AG04449 (cell line): ENCODE data around the gene MAGEF1.

Experiments
- CTCF ChIA-PET: fragments of 350-600 bp; formaldehyde crosslinking; extraction: SDS; loops from one replicate; lab custom pipeline; 2021; ENCODE audit warnings: antibody characterized with exemption; lab: Yijun Ruan, JAX
- POLR2A ChIA-PET: fragments of 400-600, 350-600 bp; formaldehyde crosslinking; extraction: SDS; loops from one replicate; lab custom pipeline; 2020; ENCODE audit warnings: antibody characterized with exemption, inconsistent platforms; lab: Yijun Ruan, JAX
- DNase-seq: peaks from one replicate; pipeline ENCODE4 v3.0.0-alpha.2; 2010; ENCODE audit warnings: low read depth, low spot score
- H3K4me3 ChIP-seq: 2 replicates; pipeline ENCODE4 v1.5.1; 2011; ENCODE audit warnings: low read depth, mild to moderate bottlenecking, control low read depth, low read length
- CTCF ChIP-seq: IDR thresholded peaks from one replicate; pipeline ENCODE4 v1.5.1; 2011; ENCODE audit warnings: mild to moderate bottlenecking, moderate library complexity, low read length, control low read depth, inconsistent platforms; ENCODE audit not compliant: insufficient read depth; ENCODE audit errors: missing control alignments

Gene MAGEF1

GRCh38 chr3:184688882-184689271, 23.0 kb downstream of the MAGEF1 start:
- ChIA-PET CTCF (interaction anchor here (1.0 to 2.8 kb wide), 6 partner anchors 8 to 127 kb away, joined by 3 to 16 read pairs (median 4); partner anchors contain the start of gene EPHB3), POLR2A (no interaction called here)
- TF ChIP-seq CTCF = no peak
- no peak overlapping the region for H3K4me3 ChIP-seq
- DNase-seq = no peak

- ChIA-PET CTCF (interaction anchor here (1.0 to 2.8 kb wide), 6 partner anchors 8 to 127 kb away, joined by 3 to 16 read pairs (median 4); partner anchors contain the start of gene EPHB3), POLR2A (no interaction called here)
- DNase-seq = peak; percentile 59
- peak; percentile 3 for TF ChIP-seq CTCF
- no peak overlapping the region for H3K4me3 ChIP-seq
These were observed 23.5 kb downstream of the MAGEF1 start for GRCh38 chr3:184688251-184688881.

GRCh38 chr3:184687363-184688015, 24.4 kb downstream of the MAGEF1 start:
- POLR2A ChIA-PET = no interaction called here
- CTCF ChIA-PET = interaction anchor here (1.3 to 2.8 kb wide), 3 partner anchors 38 to 126 kb away, joined by 4 to 16 read pairs (median 5); partner anchors contain the start of gene EPHB3
- no peak for DNase-seq
- no peak overlapping the region for H3K4me3 ChIP-seq
- TF ChIP-seq CTCF = no peak

- DNase-seq = no peak
- H3K4me3 ChIP-seq = no peak overlapping the region
- CTCF ChIA-PET = no interaction called here
- TF ChIP-seq CTCF = no peak
- POLR2A ChIA-PET = no interaction called here
These were observed 26.2 kb downstream of the MAGEF1 start for GRCh38 chr3:184685646-184686045.

- ChIA-PET POLR2A (no interaction called here), CTCF (no interaction called here)
- H3K4me3 ChIP-seq = no peak overlapping the region
- no peak for TF ChIP-seq CTCF
- DNase-seq = no peak
These were observed 26.8 kb downstream of the MAGEF1 start for GRCh38 chr3:184685055-184685454.

GRCh38 chr3:184683900-184684560, 27.8 kb downstream of the MAGEF1 start:
- POLR2A ChIA-PET = no interaction called here
- no peak for DNase-seq
- TF ChIP-seq CTCF = no peak
- H3K4me3 ChIP-seq = no peak overlapping the region
- CTCF ChIA-PET = interaction anchor here (0.9 kb wide), 1 partner anchor 11 kb away, joined by 3 read pairs; no protein-coding TSS in a partner anchor
